ENCODE data around the gene CFHR2. TPM values are rescaled to one million over a fixed set of nuclear protein-coding genes. Genes with fewer than 3 reads are reported as not detected.
"Not testable (repeated sequence)": the region's sequence is repeated elsewhere in the genome, so short reads cannot be mapped to it uniquely, and the experiment has no call there.

The CFHR2 gene
- total RNA-seq, 1 donor from 2014 or later = not detected

- no peak for ATAC-seq (ENCODE audit: low read depth)
Observed at GRCh38 chr1:196933531-196934189, 9.9 kb upstream of the CFHR2 start.

GRCh38 chr1:196941474-196941873 lies 2.1 kb upstream of the CFHR2 start:
- H3K4me1 Mint-ChIP-seq; CTCF ChIA-PET; intact Hi-C loops (cut with micrococcal nuclease): not testable (repeated sequence)

More at GRCh38 chr1:196933531-196934189, 9.9 kb upstream of the CFHR2 start:
- ChIA-PET CTCF (no interaction called here), POLR2A (no interaction called here)
- no peaks in the 10 kb centered on the region for H3K36me3 Mint-ChIP-seq (ENCODE audit: low read depth)
- no peak for TF ChIP-seq CTCF (IDR thresholded peaks at IDR 0.05)
- H3K27ac Mint-ChIP-seq = no peak overlapping the region
- H3K4me3 Mint-ChIP-seq = no peak overlapping the region
- no peaks in the 10 kb centered on the region for H3K27me3 Mint-ChIP-seq
- peak; percentile 15 for DNase-seq
- H3K4me1 Mint-ChIP-seq = no peaks in the 10 kb centered on the region
- intact Hi-C loops (cut with micrococcal nuclease) = no loop called here
- no peaks in the 10 kb centered on the region for H3K9me3 Mint-ChIP-seq

GRCh38 chr1:196951711-196952394 lies 8.3 kb downstream of the CFHR2 start:
- ATAC-seq (ENCODE audit: low read depth) (no peak), DNase-seq (no peak)
- no peaks in the 10 kb centered on the region for H3K27me3 Mint-ChIP-seq
- TF ChIP-seq CTCF (IDR thresholded peaks at IDR 0.05) = no peak
- H3K4me3 Mint-ChIP-seq = no peak overlapping the region
- POLR2A ChIA-PET = no interaction called here
- no peak overlapping the region for H3K27ac Mint-ChIP-seq
- H3K36me3 Mint-ChIP-seq (ENCODE audit: low read depth) = no peaks in the 10 kb centered on the region
- CTCF ChIA-PET = no interaction called here
- intact Hi-C loops (cut with micrococcal nuclease) = no loop called here
- H3K4me1 Mint-ChIP-seq = no peaks in the 10 kb centered on the region
- H3K9me3 Mint-ChIP-seq = no peaks in the 10 kb centered on the region

More at GRCh38 chr1:196941474-196941873, 2.1 kb upstream of the CFHR2 start:
- H3K4me3 Mint-ChIP-seq; H3K36me3 Mint-ChIP-seq (ENCODE audit: low read depth); H3K9me3 Mint-ChIP-seq; ATAC-seq (ENCODE audit: low read depth); H3K27me3 Mint-ChIP-seq; DNase-seq; H3K27ac Mint-ChIP-seq; POLR2A ChIA-PET: not testable (repeated sequence)

GRCh38 chr1:196954778-196955177 lies 11.2 kb downstream of the CFHR2 start:
- DNase-seq = no peak
- no peak overlapping the region for H3K4me3 Mint-ChIP-seq
- H3K27me3 Mint-ChIP-seq = no peaks in the 10 kb centered on the region
- CTCF ChIA-PET = no interaction called here
- no peaks in the 10 kb centered on the region for H3K36me3 Mint-ChIP-seq (ENCODE audit: low read depth)
- intact Hi-C loops (cut with micrococcal nuclease) = no loop called here
- H3K9me3 Mint-ChIP-seq = no peaks in the 10 kb centered on the region
- H3K4me1 Mint-ChIP-seq = no peaks in the 10 kb centered on the region
- ATAC-seq (ENCODE audit: low read depth) = no peak
- POLR2A ChIA-PET = no interaction called here
- no peak overlapping the region for H3K27ac Mint-ChIP-seq
- TF ChIP-seq CTCF (IDR thresholded peaks at IDR 0.05) = no peak

GRCh38 chr1:196955926-196956325 lies 12.4 kb downstream of the CFHR2 start:
- ChIA-PET POLR2A (no interaction called here), CTCF (no interaction called here)
- Mint-ChIP-seq H3K27ac (no peak overlapping the region), H3K4me1 (no peaks in the 10 kb centered on the region), H3K36me3 (ENCODE audit: low read depth) (no peaks in the 10 kb centered on the region), H3K27me3 (no peaks in the 10 kb centered on the region), H3K4me3 (no peak overlapping the region), H3K9me3 (no peaks in the 10 kb centered on the region)
- DNase-seq = no peak
- no peak for ATAC-seq (ENCODE audit: low read depth)
- TF ChIP-seq CTCF (IDR thresholded peaks at IDR 0.05) = no peak
- intact Hi-C loops (cut with micrococcal nuclease) = no loop called here

All from activated B cell treated with CpG ODN at 0.5 μM for 24 hours (primary cell).